ENCODE results near the gene FOXQ1. TPM values are rescaled to one million over a fixed set of nuclear protein-coding genes. Genes with fewer than 3 reads are reported as not detected.

The FOXQ1 gene
- total RNA-seq, 1 experiment from 2014 or later = 55.8 TPM

DNA sequence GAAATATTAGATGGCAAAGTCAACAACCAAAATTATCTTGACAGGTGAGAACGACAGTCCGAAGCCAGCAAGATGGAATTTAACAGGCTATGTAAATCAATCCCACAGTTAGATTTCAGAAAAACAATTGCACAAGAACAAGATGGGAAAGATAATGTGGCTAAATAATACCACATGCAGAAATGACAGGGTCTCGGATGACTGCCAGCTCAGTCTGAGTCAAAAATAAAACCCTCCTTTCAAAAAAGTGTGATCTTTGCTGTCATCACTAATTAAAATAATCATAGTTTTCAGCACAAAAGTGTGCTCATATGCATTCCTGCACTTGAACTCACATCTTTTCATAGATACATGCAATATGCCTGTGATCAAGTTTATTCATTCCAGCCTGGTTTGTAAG lies 25.9 kb downstream of the FOXQ1 start:
- Histone ChIP-seq H3K27ac (peak overlapping the region; percentile 39), H3F3A (ENCODE audit: insufficient read depth, low read depth) (peaks cover 52% of the 10 kb centered on the region), H3K36me3 (ENCODE audit: low read depth) (no peaks in the 10 kb centered on the region), H3K4me3 (no peak overlapping the region), H3K4me1 (replicated peaks; ENCODE audit: insufficient read depth) (peaks cover 52% of the 10 kb centered on the region), H4K20me1 (ENCODE audit: insufficient read depth) (no peaks in the 10 kb centered on the region), H3K27me3 (ENCODE audit: insufficient read depth, low read depth) (no peaks in the 10 kb centered on the region), H3K9me3 (ENCODE audit: insufficient read depth, low read depth) (no peaks in the 10 kb centered on the region), H3K79me2 (ENCODE audit: low read depth) (no peaks in the 10 kb centered on the region), H3K9me2 (ENCODE audit: insufficient read depth) (no peaks in the 10 kb centered on the region), H2AFZ (no peak overlapping the region), H3K4me2 (0 out of 2 replicates have a peak overlapping the region, but pooled peaks have one; percentile 1)
- TF ChIP-seq, protein P1, sequence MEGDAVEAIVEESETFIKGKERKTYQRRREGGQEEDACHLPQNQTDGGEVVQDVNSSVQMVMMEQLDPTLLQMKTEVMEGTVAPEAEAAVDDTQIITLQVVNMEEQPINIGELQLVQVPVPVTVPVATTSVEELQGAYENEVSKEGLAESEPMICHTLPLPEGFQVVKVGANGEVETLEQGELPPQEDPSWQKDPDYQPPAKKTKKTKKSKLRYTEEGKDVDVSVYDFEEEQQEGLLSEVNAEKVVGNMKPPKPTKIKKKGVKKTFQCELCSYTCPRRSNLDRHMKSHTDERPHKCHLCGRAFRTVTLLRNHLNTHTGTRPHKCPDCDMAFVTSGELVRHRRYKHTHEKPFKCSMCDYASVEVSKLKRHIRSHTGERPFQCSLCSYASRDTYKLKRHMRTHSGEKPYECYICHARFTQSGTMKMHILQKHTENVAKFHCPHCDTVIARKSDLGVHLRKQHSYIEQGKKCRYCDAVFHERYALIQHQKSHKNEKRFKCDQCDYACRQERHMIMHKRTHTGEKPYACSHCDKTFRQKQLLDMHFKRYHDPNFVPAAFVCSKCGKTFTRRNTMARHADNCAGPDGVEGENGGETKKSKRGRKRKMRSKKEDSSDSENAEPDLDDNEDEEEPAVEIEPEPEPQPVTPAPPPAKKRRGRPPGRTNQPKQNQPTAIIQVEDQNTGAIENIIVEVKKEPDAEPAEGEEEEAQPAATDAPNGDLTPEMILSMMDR (conservative IDR thresholded peaks at IDR 0.05) = no peak
- no peak for TF ChIP-seq EZH2 (IDR thresholded peaks at IDR 0.05; ENCODE audit: low read depth)
- no TSS peak for BruUV-seq (replicated peaks)
- DNase-seq = peak in 1 of 2 experiments; percentile 79
- intact Hi-C loops (cut with micrococcal nuclease; ENCODE audit: unreplicated experiment) = loop anchor here (2.0 to 5.0 kb wide), 4 partner anchors 43 to 1149 kb away; no protein-coding TSS in a partner anchor
- ChIA-PET CTCF (interaction anchor here (1.0 kb wide), 1 partner anchor 12 kb away, joined by 3 read pairs; no protein-coding TSS in a partner anchor), POLR2A (ENCODE audit: unreplicated experiment) (interaction anchor here (0.5 to 0.9 kb wide), 2 partner anchors 12 to 138 kb away, joined by 3 to 4 read pairs; no protein-coding TSS in a partner anchor)

DNA sequence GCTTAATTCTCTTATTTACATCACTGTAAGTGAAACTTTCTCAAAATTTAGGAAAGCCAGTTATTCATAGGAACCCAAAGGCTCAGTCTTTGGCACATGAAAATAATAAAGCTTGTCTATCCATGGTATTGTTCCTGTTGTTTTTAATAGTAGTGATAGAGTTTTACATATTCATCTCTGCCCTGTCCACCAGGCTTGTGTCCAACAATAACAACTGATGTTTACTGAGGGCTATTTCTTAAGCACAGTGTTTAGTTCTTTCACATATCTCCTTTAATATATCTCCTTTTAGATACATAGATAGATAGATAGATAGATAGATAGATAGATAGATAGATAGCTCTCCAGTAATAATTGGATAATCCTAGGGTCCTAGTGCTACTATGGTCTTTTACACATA lies 34.2 kb downstream of the FOXQ1 start:
- ChIA-PET CTCF (no interaction called here), POLR2A (ENCODE audit: unreplicated experiment) (no interaction called here)
- no peak for DNase-seq
- H3K36me3 ChIP-seq (ENCODE audit: low read depth) = no peaks in the 10 kb centered on the region
- no peaks in the 10 kb centered on the region for H3K79me2 ChIP-seq (ENCODE audit: low read depth)
- no peak for TF ChIP-seq EZH2 (IDR thresholded peaks at IDR 0.05; ENCODE audit: low read depth)
- TF ChIP-seq, protein P1 (conservative IDR thresholded peaks at IDR 0.05) = no peak
- H3K27me3 ChIP-seq (ENCODE audit: insufficient read depth, low read depth) = no peaks in the 10 kb centered on the region
- no peak overlapping the region for H2AFZ ChIP-seq
- H3K4me1 ChIP-seq (replicated peaks; ENCODE audit: insufficient read depth) = no peaks in the 10 kb centered on the region
- no peak overlapping the region for H3K4me3 ChIP-seq
- no peaks in the 10 kb centered on the region for H3K9me2 ChIP-seq (ENCODE audit: insufficient read depth)
- no peak overlapping the region for H3K27ac ChIP-seq
- H3K4me2 ChIP-seq = no peak overlapping the region
- no TSS peak for BruUV-seq (replicated peaks)
- H3K9me3 ChIP-seq (ENCODE audit: insufficient read depth, low read depth) = 0 out of 2 replicates have a peak, but pooled peaks cover 12% of the 10 kb centered on the region
- no peaks in the 10 kb centered on the region for H4K20me1 ChIP-seq (ENCODE audit: insufficient read depth)
- H3F3A ChIP-seq (ENCODE audit: insufficient read depth, low read depth) = no peaks in the 10 kb centered on the region
- intact Hi-C loops (cut with micrococcal nuclease; ENCODE audit: unreplicated experiment) = no loop called here

DNA sequence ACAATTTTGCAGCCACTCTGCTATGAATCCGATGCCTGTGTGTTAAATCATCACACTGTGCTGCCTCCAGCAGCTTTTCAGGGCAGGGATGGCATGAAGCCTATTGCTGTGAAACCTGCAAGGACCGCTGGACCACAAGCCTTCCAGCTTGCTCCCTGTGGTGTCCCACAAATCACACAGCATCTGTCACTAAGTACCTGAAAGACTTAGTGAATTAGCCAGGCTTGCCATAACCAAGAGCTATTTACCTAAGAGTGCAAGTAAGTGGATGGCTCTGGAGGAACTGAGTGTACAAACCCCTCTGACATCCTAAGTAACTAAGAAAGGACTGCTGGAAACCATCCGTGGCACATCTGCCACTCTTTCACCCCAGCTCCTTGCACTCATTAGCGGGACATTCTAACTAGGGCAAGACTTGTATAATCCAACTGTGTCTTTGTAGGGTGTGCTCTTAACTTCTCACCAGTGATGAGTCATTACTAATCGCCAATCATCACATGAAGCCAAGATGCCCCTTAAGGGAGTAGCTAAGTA lies 34.7 kb downstream of the FOXQ1 start:
- Histone ChIP-seq H4K20me1 (ENCODE audit: insufficient read depth) (no peaks in the 10 kb centered on the region), H3K4me3 (no peak overlapping the region), H3K27me3 (ENCODE audit: insufficient read depth, low read depth) (no peaks in the 10 kb centered on the region), H2AFZ (no peak overlapping the region), H3K36me3 (ENCODE audit: low read depth) (no peaks in the 10 kb centered on the region), H3F3A (ENCODE audit: insufficient read depth, low read depth) (no peaks in the 10 kb centered on the region), H3K79me2 (ENCODE audit: low read depth) (no peaks in the 10 kb centered on the region), H3K9me2 (ENCODE audit: insufficient read depth) (no peaks in the 10 kb centered on the region), H3K9me3 (ENCODE audit: insufficient read depth, low read depth) (0 out of 2 replicates have a peak, but pooled peaks cover 16% of the 10 kb centered on the region), H3K27ac (no peak overlapping the region), H3K4me1 (replicated peaks; ENCODE audit: insufficient read depth) (no peaks in the 10 kb centered on the region), H3K4me2 (no peak overlapping the region)
- TF ChIP-seq, protein P1 (conservative IDR thresholded peaks at IDR 0.05) = no peak
- TF ChIP-seq EZH2 (IDR thresholded peaks at IDR 0.05; ENCODE audit: low read depth) = no peak
- intact Hi-C loops (cut with micrococcal nuclease; ENCODE audit: unreplicated experiment) = no loop called here
- ChIA-PET CTCF (no interaction called here), POLR2A (ENCODE audit: unreplicated experiment) (interaction anchor here (0.6 kb wide), 1 partner anchor 57 kb away, joined by 5 read pairs; no protein-coding TSS in a partner anchor)
- DNase-seq = no peak
- BruUV-seq (replicated peaks) = no TSS peak

All from PC-9 (cell line).